ENCODE results near the gene ATP10A.
"Not testable (repeated sequence)": the region's sequence is repeated elsewhere in the genome, so short reads cannot be mapped to it uniquely, and the experiment has no call there.

Gene ATP10A

DNA sequence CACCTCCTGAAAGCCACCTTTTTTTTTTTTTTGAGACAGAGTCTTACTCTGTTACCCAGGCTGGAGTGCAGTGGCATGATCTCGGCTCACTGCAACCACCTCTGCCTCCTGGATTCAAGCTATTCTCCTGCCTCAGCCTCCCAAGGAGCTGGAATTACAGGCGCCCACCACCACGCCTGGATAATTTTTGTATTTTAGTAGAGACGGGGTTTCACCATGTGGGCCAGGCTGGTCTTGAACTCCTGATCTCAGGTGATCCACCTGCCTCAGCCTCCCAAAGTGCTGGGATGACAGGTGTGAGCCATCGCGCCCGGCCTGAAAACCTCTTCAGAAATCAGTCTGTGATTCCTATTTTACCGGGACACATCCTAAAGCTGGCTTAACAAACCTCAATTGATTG lies 91.4 kb downstream of the ATP10A start:
- not testable (repeated sequence) for DNase-seq (ENCODE audit: low read depth, low spot score)

- no peak for DNase-seq (ENCODE audit: low read depth, low spot score)
These were observed 91.8 kb downstream of the ATP10A start for GRCh38 chr15:25771338-25771706.

DNA sequence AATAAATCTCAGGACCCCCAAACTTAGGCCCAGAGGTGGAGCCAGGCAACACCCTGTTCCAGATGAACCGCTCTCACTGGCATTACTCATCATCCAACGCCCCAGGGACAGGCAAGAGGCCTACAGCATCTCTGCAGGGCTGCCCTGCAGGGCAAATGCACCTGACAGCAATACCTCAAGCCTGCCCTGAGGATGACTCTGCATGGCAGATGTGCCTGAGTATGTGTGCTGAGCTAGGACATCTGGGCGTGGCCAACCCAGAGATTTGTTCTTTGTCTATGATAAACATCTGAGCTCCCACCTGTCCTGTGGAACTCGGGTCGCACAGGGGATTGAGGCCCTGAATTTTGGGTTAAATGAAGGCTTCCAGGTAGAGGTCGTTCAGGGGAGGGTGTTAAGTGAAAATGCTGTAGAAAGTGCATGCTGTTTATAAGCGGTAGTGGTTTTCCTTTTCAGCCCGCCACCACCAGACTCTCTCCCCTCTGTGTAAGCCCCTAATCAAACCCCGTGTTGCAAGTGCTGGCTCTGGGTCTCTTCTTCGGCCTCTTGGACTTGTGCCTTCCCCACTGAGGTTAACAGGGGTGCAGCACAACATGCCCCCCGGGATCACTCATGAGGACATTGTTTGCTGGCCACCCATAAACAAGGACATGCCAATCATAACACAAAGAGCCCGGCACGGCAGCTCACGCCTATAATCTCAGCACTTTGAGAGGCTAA lies 92.3 kb downstream of the ATP10A start:
- no peak for DNase-seq (ENCODE audit: low read depth, low spot score)

DNA sequence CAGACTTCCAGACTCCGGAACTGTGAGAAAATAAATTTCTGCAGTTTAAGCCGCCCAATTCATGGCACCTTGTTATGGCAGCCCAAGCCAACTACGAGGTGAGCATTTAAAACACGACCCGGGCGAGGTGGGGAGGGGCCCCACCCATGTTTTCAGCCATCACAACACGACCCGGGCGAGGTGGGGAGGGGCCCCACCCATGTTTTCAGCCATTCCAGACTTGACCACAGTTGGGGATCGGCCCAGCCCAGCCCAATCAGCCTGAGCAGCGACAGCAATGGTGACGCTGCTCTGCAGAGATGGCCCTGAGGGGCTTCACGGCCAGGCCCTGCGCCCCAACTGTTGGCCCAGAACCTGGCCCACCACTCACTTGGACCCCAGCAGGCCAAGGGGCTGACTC lies 93.1 kb downstream of the ATP10A start:
- DNase-seq (ENCODE audit: low read depth, low spot score) = no peak

- DNase-seq (ENCODE audit: low read depth, low spot score) = no peak
These were observed 94.9 kb downstream of the ATP10A start for GRCh38 chr15:25768271-25768670.

DNA sequence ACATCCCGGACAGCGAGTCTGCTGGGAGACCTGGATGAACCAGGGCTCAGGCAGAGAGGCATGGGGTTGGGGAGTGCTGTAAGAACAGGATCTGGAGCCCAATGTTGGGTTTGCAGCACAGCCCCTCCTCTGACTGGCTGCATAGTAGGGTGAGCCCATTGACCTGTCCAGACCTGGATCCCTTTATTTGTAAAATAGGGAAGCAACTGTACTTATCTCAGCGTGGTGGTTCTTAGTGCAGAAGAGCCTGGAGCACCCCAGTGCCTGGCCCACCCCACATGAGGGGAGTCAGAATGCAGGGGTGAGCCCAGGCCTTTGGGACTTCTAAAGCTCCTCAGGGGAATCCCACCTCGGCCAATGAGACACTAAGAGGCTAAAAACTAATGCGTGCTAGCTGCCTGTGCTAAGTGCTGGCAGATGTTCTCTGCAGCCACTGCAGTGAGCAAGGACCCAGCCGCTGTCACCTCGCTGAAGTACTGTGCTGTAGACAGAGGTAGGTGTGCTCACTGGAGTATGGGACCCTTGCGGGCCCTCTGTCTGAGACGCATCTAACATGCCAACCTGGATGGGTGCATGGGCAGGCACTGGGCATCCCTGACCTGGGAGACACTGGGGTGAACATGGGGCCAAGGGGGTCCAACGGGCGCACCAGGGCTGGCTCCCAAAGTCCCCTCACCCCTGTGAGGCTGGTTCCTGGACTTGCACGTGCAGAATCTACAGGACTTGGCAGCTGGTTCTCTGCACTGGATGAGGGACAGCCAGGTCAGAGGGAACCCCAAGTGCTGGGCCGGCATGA lies 95.6 kb downstream of the ATP10A start:
- DNase-seq (ENCODE audit: low read depth, low spot score) = no peak

GRCh38 chr15:25766417-25766816 lies 96.7 kb downstream of the ATP10A start:
- DNase-seq (ENCODE audit: low read depth, low spot score) = no peak

DNA sequence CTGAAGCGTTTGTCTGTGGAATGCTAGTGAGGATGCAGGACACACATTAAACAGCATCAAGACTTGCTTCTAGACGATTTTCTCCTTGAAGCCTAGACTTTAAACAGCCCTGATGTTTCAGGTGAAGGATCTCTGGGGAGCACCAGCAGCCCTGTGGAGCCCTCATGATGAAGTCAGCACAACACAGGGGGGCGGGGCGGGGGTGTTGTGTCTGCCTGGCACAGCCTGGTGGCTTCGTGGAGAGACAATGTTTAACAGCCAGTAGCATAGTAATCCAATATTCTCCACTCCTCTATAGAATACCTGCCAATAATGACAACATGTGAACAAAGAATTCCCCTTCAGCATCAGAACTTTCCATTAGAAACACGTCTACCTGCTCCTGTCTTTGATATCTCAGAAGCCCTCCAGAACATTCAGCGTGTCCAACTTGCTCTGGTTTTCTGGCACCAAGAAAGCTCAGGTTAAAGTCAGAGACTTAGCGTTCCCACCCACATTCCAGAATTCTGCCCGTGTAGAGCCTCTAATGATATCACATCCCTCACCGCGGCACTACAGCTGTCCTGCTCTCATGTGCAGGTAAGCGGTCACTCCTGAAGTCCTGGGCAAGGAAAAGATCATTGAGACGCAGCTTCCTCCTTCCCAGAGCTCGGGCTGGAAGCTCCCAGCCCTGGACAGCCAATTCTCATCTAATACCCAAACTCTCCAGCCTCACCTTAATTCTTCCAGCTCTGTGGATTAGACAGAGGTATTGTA lies 98.0 kb downstream of the ATP10A start:
- DNase-seq (ENCODE audit: low read depth, low spot score) = no peak

- no peak for DNase-seq (ENCODE audit: low read depth, low spot score)
These were observed 99.2 kb downstream of the ATP10A start for GRCh38 chr15:25763954-25764353.

GRCh38 chr15:25763331-25763751 lies 99.8 kb downstream of the ATP10A start:
- DNase-seq (ENCODE audit: low read depth, low spot score) = no peak

DNA sequence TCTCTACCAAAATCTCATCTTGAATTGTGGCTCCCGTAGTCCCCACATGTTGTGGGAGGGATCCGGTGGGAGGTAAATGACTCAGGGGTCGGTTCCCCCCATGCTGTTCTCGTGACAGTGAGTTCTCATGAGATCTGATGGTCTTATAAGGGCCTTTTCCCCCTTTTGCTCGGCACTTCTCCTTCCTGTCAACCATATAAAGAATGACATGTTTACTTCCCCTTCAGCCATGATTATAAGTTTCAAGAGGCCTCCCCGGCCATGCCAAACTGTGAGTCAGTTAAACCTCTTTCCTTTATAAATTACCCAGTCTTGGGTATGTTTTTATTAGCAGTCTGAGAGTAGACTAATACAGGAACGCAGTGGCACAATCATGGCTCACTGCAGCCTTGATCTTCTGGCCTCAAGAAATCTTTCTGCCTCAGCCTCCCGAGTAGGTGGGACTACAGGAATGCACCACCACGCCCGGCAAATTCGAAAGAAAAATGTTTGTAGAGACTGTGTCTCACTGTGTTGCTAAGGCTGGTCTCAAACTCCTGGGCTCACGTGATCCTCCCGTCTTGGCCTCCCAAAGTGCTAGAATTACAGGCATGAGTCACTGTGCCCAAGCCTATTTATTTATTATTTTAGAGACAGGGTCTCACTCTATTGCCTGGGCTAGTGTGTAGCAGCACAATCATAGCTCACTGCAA lies 101.0 kb downstream of the ATP10A start:
- no peak for DNase-seq (ENCODE audit: low read depth, low spot score)

GRCh38 chr15:25759421-25759820 lies 103.7 kb downstream of the ATP10A start:
- no peak for DNase-seq (ENCODE audit: low read depth, low spot score)

- DNase-seq (ENCODE audit: low read depth, low spot score) = not testable (repeated sequence)
These were observed 104.5 kb downstream of the ATP10A start for GRCh38 chr15:25758612-25759011.

- no peak for DNase-seq (ENCODE audit: low read depth, low spot score)
These were observed 119.4 kb downstream of the ATP10A start for GRCh38 chr15:25743548-25744275.

GRCh38 chr15:25742776-25743547 lies 120.2 kb downstream of the ATP10A start:
- DNase-seq (ENCODE audit: low read depth, low spot score) = no peak

GRCh38 chr15:25742041-25742730 lies 120.9 kb downstream of the ATP10A start:
- no peak for DNase-seq (ENCODE audit: low read depth, low spot score)

GRCh38 chr15:25741256-25741580 lies 121.9 kb downstream of the ATP10A start:
- DNase-seq (ENCODE audit: low read depth, low spot score) = no peak

DNA sequence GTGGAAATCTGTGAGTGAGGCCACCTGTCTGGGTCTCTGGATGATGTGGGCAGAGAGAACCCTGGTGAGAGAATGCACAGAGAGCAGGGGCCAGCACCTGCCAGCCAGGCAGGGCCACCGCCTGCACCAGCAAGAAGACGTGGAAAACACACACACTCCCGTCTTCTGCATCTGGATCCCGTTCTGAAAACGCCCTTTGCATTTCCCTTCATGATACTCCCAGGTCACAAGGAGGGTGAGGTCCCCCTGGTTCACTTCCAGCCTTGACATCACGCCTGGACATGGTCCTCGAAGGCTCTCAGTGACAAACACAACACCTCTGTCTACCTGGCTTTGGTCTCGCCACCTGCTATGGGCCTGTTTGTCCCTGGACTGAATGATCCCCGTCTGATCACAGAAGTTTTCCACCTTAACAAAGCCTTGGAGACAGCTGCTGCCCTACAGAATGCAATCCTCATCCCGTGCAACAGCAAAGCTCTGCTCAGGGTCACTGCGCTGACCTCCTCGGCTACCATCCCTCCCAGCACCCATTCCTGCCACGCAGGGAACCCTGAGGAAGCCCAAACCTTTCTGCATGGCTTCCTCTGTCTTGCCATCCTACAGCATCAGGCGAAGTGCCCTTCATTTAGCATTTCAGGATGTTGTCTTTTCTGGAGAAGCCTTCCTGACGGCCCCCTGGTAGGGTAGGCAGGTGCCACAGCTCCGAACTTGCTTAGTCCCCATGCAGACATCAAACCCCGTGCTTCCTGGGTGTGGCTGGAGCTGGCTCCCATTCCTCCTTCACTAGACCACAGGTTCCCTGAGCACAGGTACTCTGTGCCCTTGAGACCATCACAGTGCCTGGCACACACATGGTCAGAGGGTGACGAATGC lies 122.5 kb downstream of the ATP10A start:
- no peak for DNase-seq (ENCODE audit: low read depth, low spot score)

- DNase-seq (ENCODE audit: low read depth, low spot score) = no peak
These were observed 123.4 kb downstream of the ATP10A start for GRCh38 chr15:25739687-25740121.
